ENCODE measurements around the gene TSPAN11.

Gene TSPAN11

DNA sequence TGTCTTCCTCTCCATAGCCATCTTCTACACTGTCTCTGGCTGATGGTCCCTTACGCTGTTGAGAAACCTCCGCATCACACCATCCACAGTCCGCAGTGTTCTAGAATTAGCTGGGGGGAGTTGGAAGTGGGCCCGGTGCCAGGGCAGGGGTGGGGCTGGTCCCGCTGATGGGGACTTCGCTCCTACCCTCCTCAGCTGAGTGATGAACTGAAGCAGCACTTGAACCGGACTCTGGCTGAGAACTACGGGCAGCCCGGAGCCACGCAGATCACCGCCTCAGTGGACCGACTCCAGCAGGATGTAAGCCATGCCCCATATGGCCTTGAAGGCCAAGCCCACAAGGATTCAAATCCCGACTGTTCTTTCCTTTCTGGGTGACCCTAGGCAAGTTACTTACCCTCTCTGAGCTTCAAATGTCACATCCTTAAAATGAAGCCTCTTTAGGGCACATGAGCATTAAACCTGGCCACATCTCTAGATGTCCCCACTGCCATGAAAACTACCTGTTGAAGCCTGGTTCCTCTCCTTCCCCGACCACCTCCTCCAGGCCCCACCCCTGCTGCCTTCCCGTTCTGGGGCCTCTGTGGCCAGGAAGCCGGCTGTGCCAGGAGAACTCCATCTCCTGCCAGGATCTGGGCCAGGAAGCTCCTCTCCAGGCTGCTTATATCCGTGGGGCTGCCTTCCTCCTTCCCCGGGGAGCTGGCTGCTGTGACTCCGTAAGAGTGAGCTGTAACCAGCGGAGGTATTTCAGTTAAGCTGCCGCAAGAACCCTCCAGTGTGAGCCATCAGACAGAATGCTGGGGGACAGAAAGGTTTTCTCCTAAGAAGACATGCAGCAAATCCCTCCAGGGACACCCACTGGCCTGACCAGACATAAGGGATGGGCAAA is 53.1 kb downstream of the TSPAN11 start:
- no peak overlapping the region for H3K4me3 ChIP-seq (replicated peaks; ENCODE audit: low read depth, low read length)
- DNase-seq (ENCODE audit: extremely low read depth, low read depth), result no peak
- TF ChIP-seq, protein P1, sequence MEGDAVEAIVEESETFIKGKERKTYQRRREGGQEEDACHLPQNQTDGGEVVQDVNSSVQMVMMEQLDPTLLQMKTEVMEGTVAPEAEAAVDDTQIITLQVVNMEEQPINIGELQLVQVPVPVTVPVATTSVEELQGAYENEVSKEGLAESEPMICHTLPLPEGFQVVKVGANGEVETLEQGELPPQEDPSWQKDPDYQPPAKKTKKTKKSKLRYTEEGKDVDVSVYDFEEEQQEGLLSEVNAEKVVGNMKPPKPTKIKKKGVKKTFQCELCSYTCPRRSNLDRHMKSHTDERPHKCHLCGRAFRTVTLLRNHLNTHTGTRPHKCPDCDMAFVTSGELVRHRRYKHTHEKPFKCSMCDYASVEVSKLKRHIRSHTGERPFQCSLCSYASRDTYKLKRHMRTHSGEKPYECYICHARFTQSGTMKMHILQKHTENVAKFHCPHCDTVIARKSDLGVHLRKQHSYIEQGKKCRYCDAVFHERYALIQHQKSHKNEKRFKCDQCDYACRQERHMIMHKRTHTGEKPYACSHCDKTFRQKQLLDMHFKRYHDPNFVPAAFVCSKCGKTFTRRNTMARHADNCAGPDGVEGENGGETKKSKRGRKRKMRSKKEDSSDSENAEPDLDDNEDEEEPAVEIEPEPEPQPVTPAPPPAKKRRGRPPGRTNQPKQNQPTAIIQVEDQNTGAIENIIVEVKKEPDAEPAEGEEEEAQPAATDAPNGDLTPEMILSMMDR (IDR thresholded peaks at IDR 0.05; ENCODE audit: low read depth, low read length, missing control alignments), result no peak

DNA sequence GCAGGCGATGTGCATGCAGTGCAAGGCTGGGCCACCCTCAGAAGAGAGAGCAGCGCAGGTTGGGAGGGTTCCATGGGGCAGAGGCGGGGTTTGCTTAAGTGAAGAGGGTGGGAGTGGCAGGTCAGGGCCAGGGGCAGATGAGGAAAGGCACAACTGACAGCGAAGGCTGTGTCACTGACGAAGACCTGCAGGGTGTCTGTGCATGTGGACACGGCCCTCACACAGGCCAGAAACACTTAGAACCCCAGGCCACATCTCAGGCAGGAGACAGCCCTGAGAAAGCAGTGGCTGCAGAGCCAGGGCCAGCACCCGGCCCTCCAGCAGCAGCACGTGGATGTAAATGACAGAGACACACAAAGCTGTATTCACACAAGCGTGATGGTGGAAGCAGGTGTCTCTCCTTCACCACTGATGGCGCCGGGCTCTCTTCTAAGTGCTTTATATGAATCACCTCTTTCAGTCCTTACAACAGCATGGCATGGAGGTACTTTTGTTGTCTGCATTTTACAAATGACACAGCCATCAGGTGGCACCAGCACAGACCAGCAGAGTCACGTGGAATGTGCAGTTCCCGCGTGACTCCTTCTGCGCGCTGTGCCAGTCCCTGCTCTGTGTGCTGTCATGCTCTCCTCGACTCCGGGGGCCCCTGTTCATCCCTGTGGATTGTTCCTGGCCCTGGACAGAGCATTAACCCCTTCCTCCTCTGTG is 54.6 kb downstream of the TSPAN11 start:
- no peak for DNase-seq (ENCODE audit: extremely low read depth, low read depth)
- no peak overlapping the region for H3K4me3 ChIP-seq (replicated peaks; ENCODE audit: low read depth, low read length)
- TF ChIP-seq, protein P1 (IDR thresholded peaks at IDR 0.05; ENCODE audit: low read depth, low read length, missing control alignments), result no peak

- DNase-seq (ENCODE audit: extremely low read depth, low read depth), result no peak
- TF ChIP-seq, protein P1 (IDR thresholded peaks at IDR 0.05; ENCODE audit: low read depth, low read length, missing control alignments), result no peak
- H3K4me3 ChIP-seq (replicated peaks; ENCODE audit: low read depth, low read length), result no peak overlapping the region
Observed at GRCh38 chr12:30982413-30982812, 55.9 kb downstream of the TSPAN11 start.

GRCh38 chr12:30985814-30986452 is 59.4 kb downstream of the TSPAN11 start:
- no peak for DNase-seq (ENCODE audit: extremely low read depth, low read depth)
- TF ChIP-seq, protein P1 (IDR thresholded peaks at IDR 0.05; ENCODE audit: low read depth, low read length, missing control alignments), result peak; percentile 93
- no peak overlapping the region for H3K4me3 ChIP-seq (replicated peaks; ENCODE audit: low read depth, low read length)

GRCh38 chr12:30988086-30988485 is 61.5 kb downstream of the TSPAN11 start:
- TF ChIP-seq, protein P1 (IDR thresholded peaks at IDR 0.05; ENCODE audit: low read depth, low read length, missing control alignments), result no peak
- H3K4me3 ChIP-seq (replicated peaks; ENCODE audit: low read depth, low read length), result no peak overlapping the region
- no peak for DNase-seq (ENCODE audit: extremely low read depth, low read depth)

GRCh38 chr12:30988646-30989286 is 62.2 kb downstream of the TSPAN11 start:
- DNase-seq (ENCODE audit: extremely low read depth, low read depth), result no peak
- TF ChIP-seq, protein P1 (IDR thresholded peaks at IDR 0.05; ENCODE audit: low read depth, low read length, missing control alignments), result no peak

More at GRCh38 chr12:30988646-30989286, 62.2 kb downstream of the TSPAN11 start:
- no peak overlapping the region for H3K4me3 ChIP-seq (replicated peaks; ENCODE audit: low read depth, low read length)

All from HFF-Myc (cell line).